NCI-H69 (cell line): ENCODE data around the gene SLC19A1.
"Not testable (repeated sequence)": the region's sequence is repeated elsewhere in the genome, so short reads cannot be mapped to it uniquely, and the experiment has no call there.

ENCODE experiments used
- DNase-seq: peaks from one replicate; lab custom pipeline; 2025; lab: John Stamatoyannopoulos, UW

SLC19A1 gene

DNA sequence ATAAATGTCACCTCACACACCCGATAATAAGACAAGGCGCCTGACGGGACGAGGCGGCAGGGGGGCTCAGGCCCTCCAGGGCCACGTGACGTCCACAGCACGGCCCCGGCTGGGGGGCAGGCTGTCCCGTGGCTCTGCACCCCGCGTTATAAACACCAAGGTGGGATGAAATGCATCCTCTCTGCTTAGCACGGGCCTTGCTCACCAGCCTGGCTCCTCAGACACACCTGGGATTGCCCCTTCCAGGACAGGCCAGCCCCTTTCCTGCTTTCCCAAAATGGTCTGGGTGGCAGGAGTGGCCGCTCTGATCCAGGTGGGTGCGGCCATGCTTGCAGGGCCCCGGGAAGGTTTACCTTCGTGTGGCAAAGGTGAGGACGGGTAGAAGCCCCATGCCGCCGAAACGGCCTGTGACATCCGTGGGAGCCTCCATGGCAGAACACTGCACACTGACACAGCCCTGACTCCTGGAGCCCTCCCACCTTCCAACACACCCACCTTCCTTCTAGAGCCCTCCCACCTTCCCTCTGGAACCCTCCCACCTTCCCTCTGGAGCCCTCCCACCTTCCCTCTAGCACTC, 35.9 kb downstream of the SLC19A1 start:
- no peak for DNase-seq

DNA sequence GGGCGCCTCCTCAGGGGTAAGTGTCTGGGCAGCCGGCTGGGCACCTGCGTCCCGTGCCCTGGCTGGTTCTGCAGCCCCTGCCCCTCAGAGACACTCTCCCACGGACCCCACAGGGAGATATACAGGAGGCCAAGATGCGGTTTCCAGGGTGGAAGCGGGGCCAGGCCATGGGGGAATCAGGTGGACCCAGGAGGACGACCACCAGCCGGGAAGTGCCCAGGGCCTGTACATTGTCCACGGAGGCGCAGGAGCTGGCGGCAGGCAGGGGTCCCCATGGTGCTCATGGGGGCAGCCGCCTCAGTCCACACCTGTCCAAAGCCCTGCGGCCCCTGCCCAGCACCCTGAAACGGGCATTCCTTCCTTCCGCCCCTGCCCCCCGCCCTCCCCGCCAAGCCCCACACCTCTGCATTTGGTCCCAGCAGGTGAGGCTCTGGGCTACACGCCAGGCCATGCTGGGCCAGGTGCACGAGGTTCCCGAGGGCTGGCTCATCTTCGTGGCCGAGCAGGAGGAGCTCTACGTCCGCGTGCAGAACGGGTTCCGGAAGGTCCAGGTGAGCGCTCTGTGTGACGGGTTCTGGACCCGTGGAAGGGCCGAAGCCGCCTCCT, 36.7 kb downstream of the SLC19A1 start:
- DNase-seq: peak; percentile 91

DNA sequence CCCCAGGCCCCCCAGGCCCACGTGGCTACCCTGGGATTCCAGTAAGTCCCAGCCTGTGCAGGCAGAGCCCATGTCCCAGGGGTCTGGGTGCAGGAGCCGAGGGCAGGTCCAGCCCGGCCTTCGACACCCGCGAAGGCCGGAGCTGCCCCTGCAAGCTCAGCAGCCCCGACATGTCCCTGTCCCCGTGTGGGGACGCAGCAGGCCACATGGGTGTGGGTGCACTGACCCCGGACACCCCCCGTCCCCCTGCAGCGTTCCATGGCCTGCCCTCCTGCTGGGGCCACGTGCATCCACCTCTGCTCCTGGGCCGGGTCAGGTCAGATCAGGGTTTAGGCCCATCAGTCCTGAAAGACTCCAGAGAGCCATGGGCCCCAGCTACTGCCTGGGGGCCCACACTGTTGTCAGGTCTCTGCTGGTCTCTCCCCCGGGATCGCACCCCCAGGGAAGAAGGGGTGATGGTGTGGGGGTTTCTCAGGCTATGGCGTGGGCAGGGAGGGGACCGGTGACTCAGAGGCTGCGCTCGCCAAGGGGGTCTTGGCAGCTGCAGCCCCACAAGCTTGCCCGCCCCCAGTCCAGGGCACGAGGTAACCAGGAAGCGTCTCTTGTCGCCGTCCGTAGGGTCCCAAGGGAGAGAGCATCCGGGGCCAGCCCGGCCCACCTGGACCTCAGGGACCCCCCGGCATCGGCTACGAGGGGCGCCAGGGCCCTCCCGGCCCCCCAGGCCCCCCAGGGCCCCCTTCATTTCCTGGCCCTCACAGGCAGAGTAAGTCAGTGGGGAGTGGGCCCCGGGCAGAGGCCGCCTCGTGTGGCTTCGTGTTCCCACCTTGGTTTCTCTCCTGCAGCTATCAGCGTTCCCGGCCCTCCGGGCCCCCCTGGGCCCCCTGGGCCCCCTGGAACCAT, 37.5 kb downstream of the SLC19A1 start:
- DNase-seq: no peak

DNA sequence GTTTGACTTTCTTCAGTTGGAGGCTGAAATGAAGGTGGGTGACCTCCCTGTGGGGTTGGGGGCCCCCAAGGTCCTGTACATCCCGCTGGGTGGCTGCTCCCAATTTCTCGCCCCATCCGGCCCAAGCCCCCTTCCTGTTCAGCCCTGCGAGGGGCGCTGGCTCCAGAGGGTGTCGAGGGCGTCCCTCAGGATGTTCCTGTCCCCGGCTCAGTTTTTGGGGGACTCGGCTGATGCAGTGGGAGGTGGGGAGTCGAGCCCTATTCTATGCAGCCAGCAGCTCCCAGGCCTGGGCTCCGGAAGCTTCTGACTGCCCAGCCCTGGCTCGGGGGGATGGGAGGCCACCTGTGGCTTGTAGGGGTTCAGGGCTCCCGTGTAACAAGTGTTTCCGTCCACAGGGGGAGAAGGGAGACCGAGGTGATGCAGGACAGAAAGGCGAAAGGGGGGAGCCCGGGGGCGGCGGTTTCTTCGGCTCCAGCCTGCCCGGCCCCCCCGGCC, 38.2 kb downstream of the SLC19A1 start:
- no peak for DNase-seq

DNA sequence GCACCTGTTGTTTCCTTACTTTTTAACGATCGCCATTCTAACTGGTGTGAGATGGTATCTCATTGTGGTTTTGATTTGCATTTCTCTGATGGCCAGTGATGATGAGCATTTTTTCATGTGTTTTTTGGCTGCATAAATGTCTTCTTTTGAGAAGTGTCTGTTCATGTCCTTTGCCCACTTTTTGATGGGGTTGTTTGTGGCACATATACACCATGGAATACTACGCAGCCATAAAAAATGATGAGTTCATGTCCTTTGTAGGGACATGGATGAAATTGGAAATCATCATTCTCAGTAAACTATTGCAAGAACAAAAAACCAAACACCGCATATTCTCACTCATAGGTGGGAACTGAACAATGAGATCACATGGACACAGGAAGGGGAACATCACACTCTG, 39.0 kb downstream of the SLC19A1 start:
- not testable (repeated sequence) for DNase-seq

- peak; percentile 72 for DNase-seq
Measured at GRCh38 chr21:45502600-45502999, 39.6 kb downstream of the SLC19A1 start.

GRCh38 chr21:45502006-45502345, 40.3 kb downstream of the SLC19A1 start:
- no peak for DNase-seq

GRCh38 chr21:45501081-45502005, 40.9 kb downstream of the SLC19A1 start:
- DNase-seq: not testable (repeated sequence)

- no peak for DNase-seq
Measured at GRCh38 chr21:45499970-45500577, 42.2 kb downstream of the SLC19A1 start.

GRCh38 chr21:45499201-45499750, 43.0 kb downstream of the SLC19A1 start:
- no peak for DNase-seq

DNA sequence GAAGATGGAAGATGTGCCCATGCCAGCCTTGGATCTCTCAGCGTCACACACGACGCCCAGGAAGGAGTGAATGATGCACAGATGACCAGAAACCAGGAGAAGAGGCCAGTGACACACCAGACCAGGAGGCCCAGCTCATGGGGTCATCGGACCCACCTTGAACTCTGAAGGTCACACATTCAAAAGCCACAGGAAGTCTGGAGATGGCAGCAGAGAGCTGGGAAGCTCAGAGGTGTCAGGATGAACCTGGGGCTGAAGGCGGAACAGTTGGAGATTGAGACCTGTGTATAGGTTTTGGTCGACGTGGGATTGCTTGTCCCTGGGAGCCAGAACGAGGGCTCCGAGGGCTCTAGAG, 43.6 kb downstream of the SLC19A1 start:
- no peak for DNase-seq

- no peak for DNase-seq
Measured at GRCh38 chr21:45497846-45498645, 44.2 kb downstream of the SLC19A1 start.

DNA sequence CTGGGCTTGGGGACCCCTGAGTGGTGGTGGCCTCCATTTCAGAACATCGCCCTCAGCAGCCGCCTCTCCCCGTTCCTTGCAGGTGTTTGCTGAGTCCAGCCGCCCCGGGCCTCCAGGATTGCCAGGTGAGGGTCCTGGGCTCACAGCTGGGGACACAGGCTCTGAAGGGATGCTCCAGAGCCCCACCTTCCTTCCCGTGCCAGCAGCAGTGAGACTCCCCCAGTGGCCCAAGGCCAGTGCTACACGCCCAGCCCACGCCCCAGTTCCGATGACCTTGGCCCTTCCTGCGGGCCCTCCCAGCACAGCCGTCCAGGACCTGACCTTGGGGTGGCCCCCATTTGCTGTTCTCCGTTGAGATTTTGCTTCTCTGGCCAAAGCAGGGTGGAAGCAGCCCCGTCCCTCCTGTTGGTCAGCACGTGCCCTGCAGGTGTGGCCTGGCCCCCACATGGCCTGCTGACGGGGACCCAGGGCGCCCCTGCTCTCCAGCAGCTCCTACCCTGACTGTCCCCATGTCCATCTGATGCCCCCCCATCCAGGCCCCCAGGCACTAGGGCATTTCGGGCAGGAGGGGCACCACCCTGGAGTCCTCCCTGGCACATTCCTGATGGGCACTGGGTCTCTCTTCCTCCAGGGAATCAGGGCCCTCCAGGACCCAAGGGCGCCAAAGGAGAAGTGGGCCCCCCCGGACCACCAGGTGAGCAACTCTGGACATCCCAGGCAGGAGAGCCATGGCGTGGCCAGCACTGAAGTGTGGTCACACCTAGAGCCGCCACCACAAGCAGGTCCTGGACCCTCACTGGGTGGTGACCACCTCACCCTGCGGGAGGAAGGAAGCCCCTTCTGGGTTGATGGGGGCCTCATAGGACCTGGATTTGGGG, 45.0 kb downstream of the SLC19A1 start:
- DNase-seq: no peak

DNA sequence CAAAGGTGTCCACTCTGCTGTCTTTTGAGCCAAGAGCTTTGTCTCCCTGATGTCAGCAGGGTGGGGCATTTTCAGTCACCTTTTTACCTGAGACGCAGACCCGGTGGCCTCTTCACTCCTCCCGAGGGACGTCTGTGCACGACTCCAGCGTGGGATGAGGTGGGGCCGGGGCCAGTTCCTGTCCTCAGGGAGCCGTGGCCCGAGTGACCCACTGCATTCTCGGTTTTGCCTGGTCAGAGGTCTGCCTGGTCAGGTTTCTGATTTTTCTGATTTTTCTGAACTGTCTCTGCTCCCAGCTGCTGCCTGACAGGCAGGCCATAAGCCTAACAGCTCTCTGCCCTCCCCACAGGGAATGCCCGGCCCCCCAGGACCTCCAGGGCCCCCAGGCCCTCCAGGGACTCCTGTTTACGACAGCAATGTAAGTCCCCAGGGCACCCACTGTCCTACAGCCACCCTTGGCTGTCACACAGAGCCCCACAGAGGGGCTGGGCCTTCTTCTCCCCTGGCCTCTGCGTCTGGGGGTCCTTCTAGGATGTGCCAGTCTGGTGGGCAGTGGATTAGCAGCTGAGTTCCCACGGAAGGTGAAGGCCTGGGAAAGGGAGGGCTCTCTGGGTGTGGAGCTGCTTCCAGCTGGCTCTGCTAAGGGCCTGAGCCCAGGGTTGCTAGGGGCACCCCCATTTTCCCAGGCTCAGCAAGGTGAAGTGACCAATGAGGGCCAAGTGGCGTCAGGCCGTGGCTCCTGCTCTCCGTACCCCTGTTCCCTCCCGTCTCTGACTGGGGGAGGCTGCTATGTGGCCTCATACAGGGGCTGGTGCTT, 45.9 kb downstream of the SLC19A1 start:
- DNase-seq: no peak

GRCh38 chr21:45494851-45495680, 47.2 kb downstream of the SLC19A1 start:
- DNase-seq: no peak

DNA sequence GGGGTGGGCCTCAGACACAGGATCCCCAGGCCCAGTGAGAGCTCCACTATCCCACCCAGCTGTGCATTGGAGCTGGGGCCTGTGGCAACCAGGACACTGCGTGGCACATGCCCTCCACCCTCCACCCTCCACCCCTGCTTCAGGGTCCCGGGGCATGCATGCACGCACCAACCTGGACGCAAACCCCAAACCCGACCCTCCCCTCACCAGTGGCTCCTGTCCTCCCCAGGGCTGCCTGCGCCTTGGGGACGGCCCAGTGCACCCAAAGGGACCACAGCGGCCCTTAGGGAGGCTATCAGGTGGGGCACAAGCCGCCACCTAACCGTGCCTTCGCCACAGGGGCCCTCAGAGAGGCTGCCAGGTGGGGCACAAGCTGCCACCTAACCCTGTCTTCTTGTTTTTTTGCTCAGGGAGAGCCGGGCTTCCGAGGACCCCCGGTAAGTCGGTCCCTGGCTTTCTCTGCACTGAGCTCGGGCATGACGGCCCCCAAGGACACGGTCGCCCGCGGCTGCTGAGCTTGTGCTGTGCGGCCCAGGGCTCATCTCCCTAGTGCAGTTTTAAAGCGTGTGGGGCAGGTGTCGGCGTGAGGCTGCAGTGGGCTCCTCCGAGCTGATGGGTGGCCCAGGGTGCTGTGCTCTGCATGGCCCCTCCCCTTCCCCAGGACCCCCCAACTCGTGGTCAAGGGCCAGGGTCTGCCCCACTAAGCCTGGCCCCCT, 47.9 kb downstream of the SLC19A1 start:
- no peak for DNase-seq

DNA sequence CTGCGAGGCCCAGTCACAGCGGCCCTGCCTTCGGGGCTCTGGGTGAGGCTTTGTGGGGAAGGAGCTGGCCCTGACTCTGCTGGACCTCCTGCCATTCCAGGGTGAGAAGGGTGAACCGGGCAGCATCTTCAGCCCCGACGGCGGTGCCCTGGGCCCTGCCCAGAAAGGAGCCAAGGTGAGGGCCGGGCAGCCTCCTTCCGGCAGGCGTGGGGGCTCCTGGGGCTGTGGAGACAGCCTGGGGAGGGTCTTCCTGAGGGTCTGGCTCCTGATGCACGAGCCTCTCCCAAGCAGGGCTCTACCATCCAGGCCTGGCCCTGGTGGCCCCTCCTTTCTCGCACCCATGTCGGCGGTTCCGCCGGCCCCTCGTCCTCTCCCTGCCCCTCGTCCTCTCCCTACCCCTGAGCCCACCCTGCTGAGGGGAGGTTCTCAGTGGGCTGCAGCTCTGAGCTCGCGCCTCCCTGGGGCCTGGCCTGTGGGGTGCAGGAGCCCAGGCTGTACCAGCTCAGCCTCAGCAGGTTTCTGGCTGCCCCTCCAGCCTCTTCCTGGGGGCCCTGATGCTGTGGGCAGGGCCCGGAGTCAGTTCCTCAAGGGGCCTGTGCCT, 48.7 kb downstream of the SLC19A1 start:
- no peak for DNase-seq
